ENCODE measurements around the gene KAZN.

GRCh38 chr1:14835725-14836124 is 237.2 kb downstream of the KAZN start:
- TF ChIP-seq, protein P1, sequence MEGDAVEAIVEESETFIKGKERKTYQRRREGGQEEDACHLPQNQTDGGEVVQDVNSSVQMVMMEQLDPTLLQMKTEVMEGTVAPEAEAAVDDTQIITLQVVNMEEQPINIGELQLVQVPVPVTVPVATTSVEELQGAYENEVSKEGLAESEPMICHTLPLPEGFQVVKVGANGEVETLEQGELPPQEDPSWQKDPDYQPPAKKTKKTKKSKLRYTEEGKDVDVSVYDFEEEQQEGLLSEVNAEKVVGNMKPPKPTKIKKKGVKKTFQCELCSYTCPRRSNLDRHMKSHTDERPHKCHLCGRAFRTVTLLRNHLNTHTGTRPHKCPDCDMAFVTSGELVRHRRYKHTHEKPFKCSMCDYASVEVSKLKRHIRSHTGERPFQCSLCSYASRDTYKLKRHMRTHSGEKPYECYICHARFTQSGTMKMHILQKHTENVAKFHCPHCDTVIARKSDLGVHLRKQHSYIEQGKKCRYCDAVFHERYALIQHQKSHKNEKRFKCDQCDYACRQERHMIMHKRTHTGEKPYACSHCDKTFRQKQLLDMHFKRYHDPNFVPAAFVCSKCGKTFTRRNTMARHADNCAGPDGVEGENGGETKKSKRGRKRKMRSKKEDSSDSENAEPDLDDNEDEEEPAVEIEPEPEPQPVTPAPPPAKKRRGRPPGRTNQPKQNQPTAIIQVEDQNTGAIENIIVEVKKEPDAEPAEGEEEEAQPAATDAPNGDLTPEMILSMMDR (conservative IDR thresholded peaks at IDR 0.05): no peak
- no peak for TF ChIP-seq EZH2 (IDR thresholded peaks at IDR 0.05; ENCODE audit: low read depth)
